Astrocyte (in vitro differentiated cells and primary cell): ENCODE data around the gene RBM48. TPM values are rescaled to one million over a fixed set of nuclear protein-coding genes. Genes with fewer than 3 reads are reported as not detected.

Experiments
- DNase-seq: peaks from one replicate; pipeline ENCODE4 v3.0.0-alpha.2; 2010; ENCODE audit warnings: low read depth
- FAIRE-seq: peaks from 2 replicates; lab custom pipeline; 2011; peaks lifted over from hg19 to GRCh38; lab: Jason Lieb, UNC
- H2AFZ ChIP-seq: 2 replicates; pipeline ENCODE4 v1.6.0; 2012; ENCODE audit warnings: low read depth, low read length, inconsistent platforms
- H3K27ac ChIP-seq: 2 replicates; pipeline ENCODE4 v1.5.1; 2011; ENCODE audit warnings: low read depth, low read length, inconsistent platforms
- H3K27me3 ChIP-seq: 2 replicates; pipeline ENCODE4 v1.6.0; 2011; ENCODE audit warnings: low read length, inconsistent platforms; ENCODE audit not compliant: insufficient read depth
- H3K36me3 ChIP-seq: 2 replicates; pipeline ENCODE4 v1.5.1; 2011; ENCODE audit warnings: low read length, inconsistent platforms; ENCODE audit not compliant: insufficient read depth
- H3K4me1 ChIP-seq: 2 replicates; pipeline ENCODE4 v1.5.1; 2011; ENCODE audit warnings: low read length, inconsistent platforms; ENCODE audit not compliant: insufficient read depth
- H3K4me2 ChIP-seq: 2 replicates; pipeline ENCODE4 v1.6.0; 2012; ENCODE audit warnings: low read length, inconsistent platforms
- H3K4me3 ChIP-seq: 2 replicates; pipeline ENCODE4 v1.5.1; 2011; ENCODE audit warnings: low read depth, mild to moderate bottlenecking, low read length, inconsistent platforms; ENCODE audit not compliant: insufficient read depth
- H3K79me2 ChIP-seq: 2 replicates; pipeline ENCODE4 v1.6.0; 2012; ENCODE audit warnings: mild to moderate bottlenecking, low read length, inconsistent platforms; ENCODE audit not compliant: insufficient read depth
- H3K9ac ChIP-seq: 2 replicates; pipeline ENCODE4 v1.6.0; 2012; ENCODE audit warnings: mild to moderate bottlenecking, low read length, inconsistent platforms
- H3K9me3 ChIP-seq: 2 replicates; pipeline ENCODE4 v1.5.1; 2012; ENCODE audit warnings: low read depth, mild to moderate bottlenecking, low read length, inconsistent platforms; ENCODE audit not compliant: insufficient read depth
- H4K20me1 ChIP-seq: 2 replicates; pipeline ENCODE4 v1.6.0; 2012; ENCODE audit warnings: low read length, inconsistent platforms; ENCODE audit not compliant: insufficient read depth
- H3K27ac Mint-ChIP-seq: one replicate; pipeline ENCODE4 v1.8.0; 2021; ENCODE audit warnings: mild to moderate bottlenecking, mixed read lengths; ENCODE audit not compliant: unreplicated experiment
- H3K27me3 Mint-ChIP-seq: one replicate; pipeline ENCODE4 v1.8.0; 2021; ENCODE audit warnings: low read depth, mixed read lengths; ENCODE audit not compliant: unreplicated experiment
- H3K36me3 Mint-ChIP-seq: one replicate; pipeline ENCODE4 v1.8.0; 2021; ENCODE audit warnings: low read depth, mixed read lengths; ENCODE audit not compliant: unreplicated experiment
- H3K4me1 Mint-ChIP-seq: one replicate; pipeline ENCODE4 v1.8.0; 2021; ENCODE audit warnings: low read depth, mixed read lengths; ENCODE audit not compliant: unreplicated experiment
- H3K4me3 Mint-ChIP-seq: one replicate; pipeline ENCODE4 v1.8.0; 2021; ENCODE audit warnings: mild to moderate bottlenecking, moderate library complexity, mixed read lengths; ENCODE audit not compliant: unreplicated experiment
- H3K9me3 Mint-ChIP-seq: one replicate; pipeline ENCODE4 v1.8.0; 2021; ENCODE audit warnings: mild to moderate bottlenecking, mixed read lengths; ENCODE audit not compliant: unreplicated experiment
- CTCF ChIP-seq: IDR thresholded peaks from 2 replicates; pipeline ENCODE4 v1.5.1; 2011; ENCODE audit warnings: low read depth, mild to moderate bottlenecking, inconsistent platforms, low read length, moderate library complexity; ENCODE audit not compliant: insufficient read depth
- EZH2 ChIP-seq: IDR thresholded peaks from 2 replicates; pipeline ENCODE4 v1.6.1; 2012; ENCODE audit warnings: mild to moderate bottlenecking, low read length, inconsistent platforms; ENCODE audit not compliant: insufficient read depth
- total RNA-seq: library from RNA; stranded (reverse); gene quantifications from 2 replicates; pipeline ENCODE4 v1.2.1, GENCODE V29; 2021

The RBM48 gene
- total RNA-seq, 1 donor from 2014 or later, result 10.3 TPM

DNA sequence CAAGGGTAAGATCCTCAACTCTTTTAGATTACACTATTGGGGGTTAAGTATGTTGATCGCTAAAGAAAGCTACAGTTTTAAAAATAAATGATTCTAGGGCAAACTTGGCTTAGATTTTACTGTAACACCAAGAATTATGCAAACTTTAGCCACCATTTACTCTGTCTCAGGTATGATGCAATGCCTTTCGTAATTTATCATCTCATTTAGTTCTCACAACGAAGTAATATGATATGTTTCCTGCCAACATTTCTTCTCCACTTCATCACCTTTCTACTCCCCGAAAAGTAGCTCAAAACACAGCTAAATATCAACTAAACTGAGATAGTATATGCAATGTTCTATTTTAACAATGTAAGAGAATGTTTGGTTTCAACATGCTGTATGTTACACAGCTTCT is 40.5 kb downstream of the RBM48 start:
- Mint-ChIP-seq H3K4me1 (no peaks in the 10 kb centered on the region), H3K27me3 (no peaks in the 10 kb centered on the region), H3K27ac (no peak overlapping the region), H3K9me3 (no peaks in the 10 kb centered on the region), H3K36me3 (peaks cover 4% of the 10 kb centered on the region), H3K4me3 (no peak overlapping the region)
- Histone ChIP-seq H4K20me1 (no peaks in the 10 kb centered on the region), H3K9ac (no peak overlapping the region), H3K36me3 (peaks cover 19% of the 10 kb centered on the region), H3K4me1 (peaks cover 3% of the 10 kb centered on the region), H3K4me2 (no peak overlapping the region), H2AFZ (no peak overlapping the region), H3K27ac (no peak overlapping the region), H3K27me3 (no peaks in the 10 kb centered on the region), H3K9me3 (no peaks in the 10 kb centered on the region), H3K4me3 (no peak overlapping the region), H3K79me2 (peaks cover 2% of the 10 kb centered on the region)
- TF ChIP-seq CTCF (no peak), EZH2 (no peak)
- no peak for DNase-seq
- FAIRE-seq, result no peak

- peaks cover 27% of the 10 kb centered on the region for H3K79me2 ChIP-seq
- no peak overlapping the region for H3K4me2 ChIP-seq
- TF ChIP-seq EZH2 (no peak), CTCF (no peak)
- H3K4me3 ChIP-seq, result no peak overlapping the region
- no peaks in the 10 kb centered on the region for H3K4me1 ChIP-seq
- Mint-ChIP-seq H3K27ac (no peak overlapping the region), H3K4me1 (no peaks in the 10 kb centered on the region), H3K9me3 (no peaks in the 10 kb centered on the region), H3K27me3 (no peaks in the 10 kb centered on the region), H3K36me3 (peaks cover 3% of the 10 kb centered on the region), H3K4me3 (no peak overlapping the region)
- H4K20me1 ChIP-seq, result peaks cover 9% of the 10 kb centered on the region
- no peak overlapping the region for H2AFZ ChIP-seq
- no peaks in the 10 kb centered on the region for H3K9me3 ChIP-seq
- no peak overlapping the region for H3K27ac ChIP-seq
- no peak for DNase-seq
- peaks cover 45% of the 10 kb centered on the region for H3K36me3 ChIP-seq
- FAIRE-seq, result no peak
- H3K9ac ChIP-seq, result no peak overlapping the region
- H3K27me3 ChIP-seq, result no peaks in the 10 kb centered on the region
These were observed 47.7 kb downstream of the RBM48 start for GRCh38 chr7:92576296-92576695.

DNA sequence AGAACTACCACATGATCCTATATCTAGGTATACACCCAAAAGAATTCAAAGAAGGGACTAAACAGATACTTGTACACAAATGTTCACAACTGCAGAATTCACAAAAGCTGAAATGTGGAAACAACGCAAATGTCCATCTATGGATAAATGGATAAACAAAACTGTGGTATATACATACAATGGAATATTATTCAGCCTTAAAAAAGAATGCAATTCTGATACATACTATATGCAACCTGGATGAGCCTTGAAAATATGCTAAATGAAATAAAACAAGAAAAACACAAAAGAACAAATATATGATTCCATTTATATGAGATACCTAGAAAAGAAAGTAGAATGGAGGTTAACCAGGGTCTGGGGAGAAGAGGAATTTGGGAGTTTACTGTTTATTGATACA is 54.4 kb downstream of the RBM48 start:
- TF ChIP-seq CTCF (no peak), EZH2 (no peak)
- DNase-seq (no peak), FAIRE-seq (no peak)
- Histone ChIP-seq H3K27me3 (no peaks in the 10 kb centered on the region), H3K4me2 (no peak overlapping the region), H3K27ac (no peak overlapping the region), H2AFZ (no peak overlapping the region), H3K9me3 (no peaks in the 10 kb centered on the region), H3K79me2 (peaks cover 91% of the 10 kb centered on the region), H3K4me1 (peaks cover 2% of the 10 kb centered on the region), H4K20me1 (peaks cover 61% of the 10 kb centered on the region), H3K36me3 (peaks cover 13% of the 10 kb centered on the region), H3K4me3 (no peak overlapping the region), H3K9ac (no peak overlapping the region)
- Mint-ChIP-seq H3K27me3 (no peaks in the 10 kb centered on the region), H3K4me1 (peaks cover 2% of the 10 kb centered on the region), H3K27ac (no peak overlapping the region), H3K9me3 (no peaks in the 10 kb centered on the region), H3K36me3 (peaks cover 3% of the 10 kb centered on the region), H3K4me3 (no peak overlapping the region)
